ENCODE measurements around the gene TRIO. TPM values are rescaled to one million over a fixed set of nuclear protein-coding genes. Genes with fewer than 3 reads are reported as not detected.

TRIO gene
- total RNA-seq, 1 donor, result 211 TPM

- no peak overlapping the region for H3K4me3 ChIP-seq (ENCODE audit: low read depth, low read length)
- DNase-seq (ENCODE audit: low read depth), result no peak
- TF ChIP-seq, protein P1, sequence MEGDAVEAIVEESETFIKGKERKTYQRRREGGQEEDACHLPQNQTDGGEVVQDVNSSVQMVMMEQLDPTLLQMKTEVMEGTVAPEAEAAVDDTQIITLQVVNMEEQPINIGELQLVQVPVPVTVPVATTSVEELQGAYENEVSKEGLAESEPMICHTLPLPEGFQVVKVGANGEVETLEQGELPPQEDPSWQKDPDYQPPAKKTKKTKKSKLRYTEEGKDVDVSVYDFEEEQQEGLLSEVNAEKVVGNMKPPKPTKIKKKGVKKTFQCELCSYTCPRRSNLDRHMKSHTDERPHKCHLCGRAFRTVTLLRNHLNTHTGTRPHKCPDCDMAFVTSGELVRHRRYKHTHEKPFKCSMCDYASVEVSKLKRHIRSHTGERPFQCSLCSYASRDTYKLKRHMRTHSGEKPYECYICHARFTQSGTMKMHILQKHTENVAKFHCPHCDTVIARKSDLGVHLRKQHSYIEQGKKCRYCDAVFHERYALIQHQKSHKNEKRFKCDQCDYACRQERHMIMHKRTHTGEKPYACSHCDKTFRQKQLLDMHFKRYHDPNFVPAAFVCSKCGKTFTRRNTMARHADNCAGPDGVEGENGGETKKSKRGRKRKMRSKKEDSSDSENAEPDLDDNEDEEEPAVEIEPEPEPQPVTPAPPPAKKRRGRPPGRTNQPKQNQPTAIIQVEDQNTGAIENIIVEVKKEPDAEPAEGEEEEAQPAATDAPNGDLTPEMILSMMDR (IDR thresholded peaks at IDR 0.05; ENCODE audit: insufficient read depth, low read length), result no peak
Measured at GRCh38 chr5:14469551-14470377, 326.6 kb downstream of the TRIO start.

DNA sequence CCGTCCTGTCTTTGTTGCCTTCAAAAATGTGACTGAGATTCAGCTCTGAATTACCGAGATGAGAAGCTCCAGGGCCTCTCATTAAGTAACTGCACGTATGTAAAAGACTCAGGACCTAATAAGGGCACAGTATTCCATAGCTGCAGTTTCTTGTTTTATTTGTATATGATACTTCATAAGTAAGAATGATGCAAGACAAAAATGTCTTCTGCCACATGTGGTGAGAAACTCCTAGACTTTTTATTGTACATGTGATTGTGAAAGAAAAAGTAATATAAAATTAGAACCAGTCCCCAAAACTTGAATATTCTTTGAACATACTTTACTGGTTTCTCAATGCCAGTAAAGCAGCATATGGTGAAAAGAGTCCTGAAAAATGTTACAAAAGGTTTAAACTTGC, 328.4 kb downstream of the TRIO start:
- DNase-seq (ENCODE audit: low read depth), result peak; percentile 34
- no peak overlapping the region for H3K4me3 ChIP-seq (ENCODE audit: low read depth, low read length)
- TF ChIP-seq, protein P1 (IDR thresholded peaks at IDR 0.05; ENCODE audit: insufficient read depth, low read length), result no peak

- no peak overlapping the region for H3K4me3 ChIP-seq (ENCODE audit: low read depth, low read length)
- peak; percentile 74 for DNase-seq (ENCODE audit: low read depth)
- TF ChIP-seq, protein P1 (IDR thresholded peaks at IDR 0.05; ENCODE audit: insufficient read depth, low read length), result no peak
Measured at GRCh38 chr5:14472986-14473567, 329.9 kb downstream of the TRIO start.

DNA sequence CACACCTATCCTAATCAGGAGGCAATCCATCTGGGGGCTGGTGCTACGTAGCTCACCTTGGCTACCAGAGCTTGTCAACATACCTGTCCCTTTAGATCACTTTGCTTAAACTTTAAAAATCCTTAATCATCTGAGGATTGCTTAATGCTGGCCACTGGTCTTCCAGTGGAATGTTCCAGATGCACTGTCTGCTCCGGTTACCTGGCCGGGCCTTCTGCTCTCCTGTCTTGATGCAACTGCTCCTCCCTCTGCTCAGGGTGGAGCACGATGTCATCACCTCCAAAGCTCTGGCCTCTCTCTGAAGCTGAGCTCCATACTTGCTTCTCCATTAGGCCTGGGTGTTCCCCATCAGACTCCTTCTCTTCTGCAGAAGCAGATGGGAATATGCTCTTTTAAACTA, 331.9 kb downstream of the TRIO start:
- no peak for DNase-seq (ENCODE audit: low read depth)
- TF ChIP-seq, protein P1 (IDR thresholded peaks at IDR 0.05; ENCODE audit: insufficient read depth, low read length), result no peak
- H3K4me3 ChIP-seq (ENCODE audit: low read depth, low read length), result no peak overlapping the region

DNA sequence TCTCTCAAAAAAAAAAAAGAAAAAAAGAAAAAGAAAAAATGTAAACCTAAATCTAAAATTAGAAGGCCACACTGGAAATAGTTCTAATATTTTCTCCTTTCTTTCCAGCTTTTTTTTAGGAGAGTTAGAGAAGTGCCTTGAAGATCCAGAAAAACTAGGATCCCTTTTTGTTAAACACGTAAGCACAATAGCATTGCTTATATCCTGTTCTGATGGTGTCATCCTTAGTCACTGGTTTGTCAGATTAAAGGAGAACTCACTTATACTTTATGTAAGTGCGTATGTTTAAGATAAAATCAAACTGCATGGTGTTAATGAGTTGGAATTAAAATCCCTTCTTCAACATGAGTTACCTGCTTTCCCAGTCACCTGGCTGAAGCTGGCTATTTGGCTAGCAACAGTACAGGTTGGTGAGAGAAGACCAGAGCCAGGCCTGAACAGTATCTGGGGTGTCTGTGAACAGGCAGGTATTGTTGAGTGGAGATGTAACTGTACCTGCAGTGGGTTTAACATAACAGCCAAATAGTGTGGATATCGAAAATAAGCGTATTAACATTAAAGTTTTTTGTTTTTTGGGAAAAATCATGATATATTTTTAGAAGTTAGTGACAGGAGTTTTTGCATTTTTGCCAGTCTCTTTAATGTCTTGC, 333.8 kb downstream of the TRIO start:
- TF ChIP-seq, protein P1 (IDR thresholded peaks at IDR 0.05; ENCODE audit: insufficient read depth, low read length), result no peak
- H3K4me3 ChIP-seq (ENCODE audit: low read depth, low read length), result no peak overlapping the region
- DNase-seq (ENCODE audit: low read depth), result peak; percentile 73

- TF ChIP-seq, protein P1 (IDR thresholded peaks at IDR 0.05; ENCODE audit: insufficient read depth, low read length), result no peak
- no peak for DNase-seq (ENCODE audit: low read depth)
- no peak overlapping the region for H3K4me3 ChIP-seq (ENCODE audit: low read depth, low read length)
Measured at GRCh38 chr5:14479143-14479696, 336.1 kb downstream of the TRIO start.
